HuH-7 (cell line): ENCODE measurements around the gene DHRS4L2.
A peak's percentile ranks its signal among the peaks of the same experiment; 100 is the strongest.
"Not testable (repeated sequence)": the region's sequence is repeated elsewhere in the genome, so short reads cannot be mapped to it uniquely, and the experiment has no call there.

Experiments
- DNase-seq: peaks from one replicate; pipeline ENCODE4 v3.0.0; 2011; ENCODE audit warnings: low spot score

The DHRS4L2 gene

GRCh38 chr14:23973178-23973577, 15.6 kb upstream of the DHRS4L2 start:
- DNase-seq = not testable (repeated sequence)

GRCh38 chr14:23974041-23974440, 14.7 kb upstream of the DHRS4L2 start:
- DNase-seq = not testable (repeated sequence)

- not testable (repeated sequence) for DNase-seq
Measured at GRCh38 chr14:23977208-23977607, 11.5 kb upstream of the DHRS4L2 start.

DNA sequence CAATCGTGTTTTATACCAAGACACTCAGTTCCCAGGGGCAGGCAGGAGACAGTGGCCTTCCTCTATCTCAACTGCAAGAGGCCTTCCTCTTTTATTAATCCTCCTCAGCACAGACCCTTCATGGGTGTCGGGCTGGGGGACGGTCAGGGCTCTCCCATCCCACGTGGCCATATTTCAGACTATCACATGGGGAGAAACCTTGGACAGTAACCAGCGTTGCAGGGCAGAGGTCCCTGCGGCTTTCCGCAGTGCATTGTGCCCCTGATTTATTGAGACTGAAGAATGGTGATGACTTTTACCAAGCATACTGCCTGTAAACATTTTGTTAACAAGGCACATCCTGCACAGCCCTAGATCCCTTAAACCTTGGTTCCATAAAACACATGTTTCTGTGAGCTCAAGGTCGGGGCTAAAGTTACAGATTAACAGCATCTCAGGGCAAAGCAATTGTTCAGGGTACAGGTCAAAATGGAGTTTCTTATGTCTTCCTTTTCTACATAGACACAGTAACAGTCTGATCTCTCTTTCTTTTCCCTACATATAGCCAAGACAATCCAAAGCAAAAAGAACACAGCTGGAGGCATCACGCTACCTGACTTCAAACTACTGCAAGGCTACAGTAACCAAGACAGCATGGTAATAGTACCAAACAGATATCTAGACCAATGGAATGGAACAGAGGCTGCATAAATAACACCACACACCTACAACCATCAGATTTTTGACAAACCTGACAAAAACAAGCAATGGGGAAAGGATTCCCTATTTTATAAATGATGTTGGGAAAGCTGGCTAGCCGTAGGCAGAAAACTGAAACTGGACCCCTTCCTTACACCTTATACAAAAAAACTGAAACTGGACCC, 6.5 kb upstream of the DHRS4L2 start:
- DNase-seq = not testable (repeated sequence)

- DNase-seq = no peak
Measured at GRCh38 chr14:23984891-23985602, 3.7 kb upstream of the DHRS4L2 start.

GRCh38 chr14:23988223-23988606, 514 bp upstream of the DHRS4L2 start:
- not testable (repeated sequence) for DNase-seq

- not testable (repeated sequence) for DNase-seq
Measured at GRCh38 chr14:23989734-23990445, 1.2 kb downstream of the DHRS4L2 start.

DNA sequence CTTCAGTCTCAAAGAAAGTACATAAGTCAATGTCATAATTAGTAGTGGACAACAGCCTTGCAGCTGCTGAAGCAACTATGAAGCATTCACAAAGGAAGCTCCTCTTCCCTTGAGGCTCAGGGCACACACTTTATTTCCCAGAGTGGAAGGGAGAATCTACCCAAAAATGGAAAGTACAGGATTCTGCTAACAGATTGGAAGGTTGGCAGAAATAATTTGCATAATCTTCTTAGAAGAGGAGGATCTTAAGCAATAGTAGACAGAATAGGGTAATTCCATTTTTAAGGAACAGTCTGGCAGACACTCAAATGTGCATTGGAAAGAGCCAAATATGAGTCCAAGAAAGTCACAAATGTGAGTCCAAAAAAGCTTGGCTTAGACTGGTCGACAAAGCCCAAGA, 2.2 kb downstream of the DHRS4L2 start:
- DNase-seq = not testable (repeated sequence)

DNA sequence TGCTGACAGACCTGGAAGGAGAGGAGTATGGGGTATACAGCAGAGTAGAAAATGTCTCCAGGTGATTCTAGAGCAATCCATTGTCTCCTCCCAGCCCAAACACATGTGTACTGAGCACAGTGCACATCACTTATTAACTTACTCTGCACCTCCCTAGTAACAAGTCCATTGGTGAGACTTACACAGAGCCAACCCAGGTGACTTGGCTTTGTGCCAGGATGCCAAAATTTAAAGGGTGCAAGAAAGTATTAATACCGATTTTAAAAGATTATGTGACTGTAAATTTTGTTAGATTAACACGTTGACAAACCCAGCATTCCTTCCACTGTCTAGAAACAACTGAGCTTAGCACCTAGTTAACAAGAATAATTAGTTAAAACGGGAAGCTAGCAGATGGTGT, 4.3 kb downstream of the DHRS4L2 start:
- not testable (repeated sequence) for DNase-seq

- DNase-seq = not testable (repeated sequence)
Measured at GRCh38 chr14:23996009-23996408, 7.3 kb downstream of the DHRS4L2 start.

DNA sequence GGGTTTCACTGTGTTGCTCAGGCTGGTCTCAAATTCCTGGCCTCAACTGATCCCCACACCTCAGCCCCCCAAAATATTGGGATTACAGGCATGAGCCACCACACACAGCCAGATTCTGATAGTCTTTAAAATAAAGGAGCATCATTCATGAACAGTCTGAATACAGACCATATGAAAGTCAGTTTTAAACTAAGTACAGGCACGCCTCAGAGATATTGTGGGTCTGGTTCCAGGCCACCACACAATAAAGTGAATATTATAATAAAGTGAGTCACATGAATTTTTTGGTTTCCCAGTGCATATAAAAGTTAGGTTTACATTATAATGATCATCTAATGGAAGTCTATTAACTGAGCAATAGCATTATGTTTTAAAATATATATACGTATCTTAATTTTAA, 8.1 kb downstream of the DHRS4L2 start:
- DNase-seq = not testable (repeated sequence)

GRCh38 chr14:23999640-24000039, 10.9 kb downstream of the DHRS4L2 start:
- not testable (repeated sequence) for DNase-seq

- not testable (repeated sequence) for DNase-seq
Measured at GRCh38 chr14:24001078-24001477, 12.3 kb downstream of the DHRS4L2 start.

DNA sequence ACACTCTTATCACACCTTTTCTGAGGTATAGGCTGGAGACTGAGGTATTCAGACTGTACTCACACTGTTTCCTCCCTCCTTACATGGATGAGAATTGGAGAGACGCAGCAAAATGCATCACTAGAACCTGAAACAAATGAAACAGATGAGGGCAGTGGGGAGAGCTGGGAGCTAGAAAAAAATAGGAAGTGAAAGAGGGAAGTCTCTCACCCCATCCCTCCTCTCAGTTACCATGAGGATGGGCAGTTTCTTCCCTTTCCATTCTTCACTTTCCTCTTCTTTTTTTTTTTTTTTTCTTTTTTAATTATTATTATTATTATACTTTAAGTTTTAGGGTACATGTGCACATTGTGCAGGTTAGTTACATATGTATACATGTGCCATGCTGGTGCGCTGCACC, 12.9 kb downstream of the DHRS4L2 start:
- DNase-seq = not testable (repeated sequence)

DNA sequence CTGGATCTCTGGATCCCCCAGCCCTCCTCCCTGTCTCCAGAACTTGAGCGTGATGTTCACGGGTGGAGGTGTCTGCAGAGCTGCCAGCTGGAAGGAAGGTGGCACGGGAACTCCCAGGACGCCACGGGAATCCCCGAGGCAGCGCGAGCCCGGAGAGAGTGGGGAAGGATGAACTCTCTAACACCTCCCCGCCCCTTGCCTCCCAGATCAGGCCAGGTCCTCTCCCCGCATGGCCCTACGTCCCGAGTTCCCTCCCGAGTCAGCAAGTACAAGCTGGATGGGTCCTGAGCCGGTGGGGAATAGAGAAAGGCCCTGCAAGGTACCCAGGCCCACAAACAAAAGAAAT, 17.7 kb downstream of the DHRS4L2 start:
- not testable (repeated sequence) for DNase-seq

GRCh38 chr14:24006817-24007652, 18.3 kb downstream of the DHRS4L2 start:
- DNase-seq = not testable (repeated sequence)

GRCh38 chr14:24011051-24011450, 22.3 kb downstream of the DHRS4L2 start:
- no peak for DNase-seq

DNA sequence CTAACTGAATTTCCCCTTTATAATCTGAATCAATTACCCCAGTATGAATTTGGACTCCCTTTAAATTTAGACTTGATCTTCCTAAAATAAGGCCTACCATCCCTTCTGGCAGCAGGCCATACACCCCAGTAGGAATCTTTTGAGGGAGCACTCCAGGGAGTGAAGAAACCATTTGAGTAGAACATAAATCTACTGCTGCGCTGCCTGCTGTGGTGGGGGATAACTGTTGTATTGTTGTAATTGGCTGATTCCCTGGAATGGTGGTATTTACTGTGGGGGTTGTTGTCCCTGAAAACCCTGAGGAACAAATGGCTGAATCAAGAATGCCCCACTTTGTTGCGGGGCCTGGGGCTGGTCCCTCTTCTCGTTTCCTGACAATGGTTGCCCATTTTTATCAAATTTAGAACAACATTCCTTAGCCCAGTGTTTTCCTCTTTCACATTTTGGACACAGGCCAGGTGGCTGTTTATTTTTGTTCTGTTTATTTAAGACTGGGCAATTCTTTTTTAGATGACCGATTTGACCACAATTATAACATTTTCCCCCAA, 24.1 kb downstream of the DHRS4L2 start:
- not testable (repeated sequence) for DNase-seq

DNA sequence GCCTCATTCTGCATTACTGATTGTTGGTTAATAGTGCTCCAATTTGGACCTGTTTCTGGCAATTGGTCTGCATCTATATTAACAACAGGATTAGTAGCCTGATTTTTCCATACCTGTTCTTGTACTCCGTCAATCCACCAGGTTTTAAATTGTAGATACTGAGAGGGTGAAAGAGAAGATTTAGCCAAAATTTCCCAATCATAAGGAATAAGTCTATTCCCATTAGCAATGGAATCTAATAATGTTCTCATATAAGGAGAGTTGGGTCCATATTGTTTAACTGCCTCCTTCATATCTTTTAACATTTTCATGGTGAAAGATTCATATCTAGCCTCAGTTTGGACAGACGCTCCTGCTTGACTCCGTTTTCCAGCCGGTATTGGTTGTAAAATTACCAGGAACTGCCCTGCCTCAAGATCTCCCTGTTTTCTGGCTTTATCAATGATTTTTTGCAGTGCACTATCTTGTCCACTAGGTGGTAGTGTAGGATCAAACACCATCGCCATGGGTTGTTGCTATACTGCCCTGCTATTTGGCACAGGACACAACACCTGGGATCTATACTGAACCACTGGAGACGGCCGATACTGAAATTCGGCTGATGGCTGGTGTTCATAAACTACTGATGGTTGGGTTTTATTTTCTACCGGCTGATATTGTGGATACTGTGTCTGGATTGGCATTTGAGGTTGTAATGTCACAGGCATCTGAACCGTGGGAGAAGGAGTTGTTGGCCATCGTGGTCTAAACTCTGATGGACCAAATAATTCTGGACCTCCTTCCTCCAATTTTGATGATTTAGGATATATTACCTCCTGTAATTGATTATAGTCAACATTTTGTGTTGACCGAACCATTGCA, 25.2 kb downstream of the DHRS4L2 start:
- peak; percentile 75 for DNase-seq

DNA sequence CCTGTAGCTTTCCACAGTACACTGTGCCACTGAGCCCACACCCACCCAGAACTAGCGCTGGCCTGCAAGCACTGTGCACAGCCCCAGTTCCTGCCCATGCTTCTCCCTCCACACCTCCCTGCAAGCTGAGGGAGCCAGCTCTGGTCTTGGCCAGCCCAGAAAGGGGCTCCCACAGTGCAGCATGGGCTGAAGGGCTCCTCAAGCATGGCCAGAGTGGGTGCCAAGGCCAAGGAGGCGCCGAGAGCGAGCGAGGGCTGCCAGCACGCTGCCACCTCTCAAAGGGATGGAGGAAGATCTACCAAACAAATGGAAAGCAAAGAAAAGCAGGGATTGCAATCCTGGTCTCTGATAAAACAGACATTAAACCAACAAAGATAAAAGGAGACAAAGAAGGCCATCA, 27.0 kb downstream of the DHRS4L2 start:
- DNase-seq = not testable (repeated sequence)
